B cell (primary cell): ENCODE results near the gene IGF2BP1. TPM values are rescaled to one million over a fixed set of nuclear protein-coding genes. Genes with fewer than 3 reads are reported as not detected.

ENCODE experiments used
- ATAC-seq: fragments of 200-7000 bp; cut with Tn5 transposase; one replicate; pipeline ENCODE4 v1.10.0; 2021; ENCODE audit warnings: low read depth, mild to moderate bottlenecking, moderate number of reproducible peaks, moderate library complexity
- CTCF ChIA-PET: fragments of 350-600 bp; sonication (Branson Sonifier 250); formaldehyde crosslinking; loops from one replicate; lab custom pipeline; 2021; ENCODE audit warnings: antibody characterized with exemption, inconsistent platforms; lab: Charles Lee
- POLR2A ChIA-PET: fragments of 350-600 bp; sonication (Branson Sonifier 250); formaldehyde crosslinking; loops from one replicate; lab custom pipeline; 2021; ENCODE audit warnings: antibody characterized with exemption; lab: Charles Lee
- DNase-seq: peaks from one replicate; pipeline ENCODE4 v3.0.0; 2013
- H2AFZ ChIP-seq: 2 replicates; pipeline ENCODE4 v1.6.1; 2012; ENCODE audit warnings: mild to moderate bottlenecking, low read depth, low read length; ENCODE audit not compliant: insufficient read depth, poor library complexity, severe bottlenecking
- H3K27ac ChIP-seq, 2 donors: 1 replicate in 1 of 2; 2 replicates in 1 of 2; pipeline ENCODE4 v1.5.1; 2012 to 2013; ENCODE audit warnings: low read length in 2 of 2, mild to moderate bottlenecking in 2 of 2, moderate library complexity in 1 of 2
- H3K27me3 ChIP-seq, 4 experiments: fragments of 200-600 bp in 1 of 4; sonication (generic) in 1 of 4; replicated peaks in 1 of 4; 1 replicate in 2 of 4; 2 replicates in 2 of 4; pipeline versions ENCODE4 v1.6.1 to v1.7.0; 2013 to 2016; ENCODE audit warnings: low read length in 3 of 4, mild to moderate bottlenecking in 2 of 4, mixed read lengths in 1 of 4, moderate library complexity in 1 of 4; ENCODE audit not compliant: insufficient read depth in 4 of 4, control insufficient read depth in 3 of 4; ENCODE audit errors: control extremely low read depth in 1 of 4
- H3K36me3 ChIP-seq, 2 experiments: replicated peaks in 1 of 2; 1 replicate in 1 of 2; 2 replicates in 1 of 2; pipeline versions ENCODE4 v1.6.1 to v1.7.1; 2013; ENCODE audit warnings: low read length in 1 of 2; ENCODE audit not compliant: insufficient read depth in 2 of 2, control insufficient read depth in 1 of 2; ENCODE audit errors: control extremely low read depth in 1 of 2, extremely low read depth in 1 of 2
- H3K4me1 ChIP-seq, 2 donors: fragments of 200-600 bp in 1 of 2; sonication (generic) in 1 of 2; 1 replicate in 1 of 2; 2 replicates in 1 of 2; pipeline versions ENCODE4 v1.5.1 to v1.6.1; 2013 to 2017; ENCODE audit warnings: low read length in 2 of 2; ENCODE audit not compliant: control insufficient read depth in 2 of 2, insufficient read depth in 2 of 2
- H3K4me2 ChIP-seq: replicated peaks from 2 replicates; pipeline ENCODE3; 2012; ENCODE audit warnings: mild to moderate bottlenecking, low read depth, low read length; ENCODE audit not compliant: poor library complexity, severe bottlenecking
- H3K4me3 ChIP-seq, 5 experiments: fragments of 200-600 bp in 1 of 5; sonication (generic) in 1 of 5; 1 replicate in 3 of 5; 2 replicates in 2 of 5; pipeline versions ENCODE4 v1.5.1 to v1.7.0; 2011 to 2016; ENCODE audit warnings: low read length in 4 of 5, mild to moderate bottlenecking in 4 of 5, low read depth in 2 of 5, control low read depth in 1 of 5, moderate library complexity in 1 of 5; ENCODE audit not compliant: insufficient read depth in 1 of 5; ENCODE audit errors: control extremely low read depth in 1 of 5, extremely low read depth in 1 of 5
- H3K79me2 ChIP-seq: fragments of 200-600 bp; sonication (generic); one replicate; pipeline ENCODE4 v1.6.0; 2016; ENCODE audit warnings: low read length; ENCODE audit not compliant: control insufficient read depth, insufficient read depth
- H3K9ac ChIP-seq: fragments of 200-600 bp; sonication (generic); 2 replicates; pipeline ENCODE4 v1.6.1; 2017; ENCODE audit warnings: mild to moderate bottlenecking, low read length, moderate library complexity
- H3K9me3 ChIP-seq, 3 donors: one replicate each; pipeline versions ENCODE4 v1.6.1 to v1.7.1; 2013; ENCODE audit warnings: low read length in 2 of 3; ENCODE audit not compliant: control insufficient read depth in 2 of 3, insufficient read depth in 1 of 3; ENCODE audit errors: control extremely low read depth in 1 of 3
- H4K20me1 ChIP-seq: 2 replicates; pipeline ENCODE4 v1.6.0; 2012; ENCODE audit warnings: mild to moderate bottlenecking, low read length; ENCODE audit not compliant: insufficient read depth, control insufficient read depth, poor library complexity, severe bottlenecking
- H3K27ac Mint-ChIP-seq: one replicate; pipeline ENCODE4 v1.8.0; 2021; ENCODE audit warnings: mixed read lengths
- H3K27me3 Mint-ChIP-seq: one replicate; pipeline ENCODE4 v1.8.0; 2021; ENCODE audit warnings: mixed read lengths
- H3K4me1 Mint-ChIP-seq: one replicate; pipeline ENCODE4 v1.8.0; 2021; ENCODE audit warnings: mixed read lengths
- H3K4me3 Mint-ChIP-seq: one replicate; pipeline ENCODE4 v1.8.0; 2021; ENCODE audit warnings: mixed read lengths
- H3K9me3 Mint-ChIP-seq: one replicate; pipeline ENCODE4 v1.8.0; 2022; ENCODE audit warnings: mixed read lengths; ENCODE audit not compliant: insufficient read depth
- CTCF ChIP-seq: fragments of 200-600 bp; IDR thresholded peaks from one replicate; pipeline ENCODE4 v1.8.0; 2022; ENCODE audit warnings: antibody characterized with exemption, mild to moderate bottlenecking
- EZH2 ChIP-seq: IDR thresholded peaks from 2 replicates; pipeline ENCODE4 v1.6.1; 2012; ENCODE audit warnings: borderline replicate concordance, low read depth, mild to moderate bottlenecking, moderate library complexity, low read length; ENCODE audit not compliant: insufficient read depth, poor library complexity, severe bottlenecking
- WGBS: methylation state at CpG from one replicate; pipeline ENCODE4 v1.1.5; 2013; ENCODE audit warnings: missing lambda C conversion rate; ENCODE audit not compliant: insufficient coverage; 5-methylcytosine and 5-hydroxymethylcytosine counted together
- intact Hi-C: fragments of 100-400 bp; cut with micrococcal nuclease; formaldehyde crosslinking; loops from one replicate; pipeline ENCODE4 v1.10.0; 2022
- polyA plus RNA-seq: library from polyadenylated mRNA; depleted of rRNA; stranded (reverse); fragments of >200 nt; gene quantifications from 2 replicates; pipeline ENCODE4 v1.2.3, GENCODE V29; 2012
- total RNA-seq, 2 donors: library from RNA; stranded (reverse); fragments of 120-200 nt in 1 of 2; gene quantifications; 1 replicate in 1 of 2; 2 replicates in 1 of 2; pipeline versions ENCODE4 v1.2.3 to v1.2.4, GENCODE V29; 2013 to 2022

Gene IGF2BP1
- total and polyA plus RNA-seq, 2 donors (not counting 1 experiment from before 2014, with no cell fraction given): not detected

DNA sequence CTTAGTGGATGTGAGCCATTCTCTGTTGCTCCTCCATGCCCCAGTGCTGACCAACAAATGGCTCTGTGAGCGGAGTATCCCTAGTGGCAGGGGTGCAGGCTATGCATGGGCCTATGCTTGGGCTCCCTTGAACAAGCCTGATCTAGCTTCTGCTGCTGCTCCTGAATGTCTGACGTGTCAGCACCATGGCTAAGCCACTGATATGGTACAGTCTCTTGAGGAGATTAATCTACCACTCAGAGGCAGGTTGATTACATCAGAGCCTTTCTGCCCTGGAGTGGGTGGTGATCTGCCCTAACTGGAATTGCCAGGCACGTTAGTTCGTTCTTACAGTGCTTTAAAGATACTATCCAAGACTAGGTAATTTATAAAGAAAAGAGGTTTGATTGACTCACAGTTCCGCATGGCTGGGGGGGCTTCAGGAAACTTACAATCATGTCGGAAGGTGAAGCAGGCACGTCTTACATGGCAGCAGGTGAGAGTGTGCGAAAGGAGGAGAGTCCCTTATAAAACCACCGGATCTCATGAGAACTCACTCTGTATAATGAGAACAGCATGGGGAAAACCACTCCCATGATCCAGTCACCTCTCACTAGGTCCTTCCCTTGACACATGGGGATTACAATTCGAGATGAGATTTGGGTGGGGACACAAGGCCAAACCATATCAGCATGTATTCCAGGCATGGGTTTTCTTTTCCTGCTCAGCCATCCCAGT is 93.9 kb downstream of the IGF2BP1 start:
- H3K79me2 ChIP-seq: no peaks in the 10 kb centered on the region
- intact Hi-C loops: no loop called here
- POLR2A ChIA-PET: no interaction called here
- H3K27ac Mint-ChIP-seq: no peak overlapping the region
- no peaks in the 10 kb centered on the region for H3K4me1 Mint-ChIP-seq
- H4K20me1 ChIP-seq: no peaks in the 10 kb centered on the region
- no peaks in the 10 kb centered on the region for H3K36me3 ChIP-seq
- ATAC-seq (no peak), DNase-seq (no peak)
- H2AFZ ChIP-seq: no peak overlapping the region
- H3K27ac ChIP-seq: no peak overlapping the region
- H3K9me3 Mint-ChIP-seq: no peaks in the 10 kb centered on the region
- H3K4me1 ChIP-seq: no peaks in the 10 kb centered on the region
- no peak overlapping the region for H3K4me3 Mint-ChIP-seq
- H3K4me3 ChIP-seq: no peak overlapping the region
- peaks cover 0 to 11% (median 0%) of the 10 kb centered on the region in 4 experiments for H3K27me3 ChIP-seq
- 83% methylated on average over 3 of the region's 10 CpGs for WGBS
- H3K4me2 ChIP-seq: no peak overlapping the region
- H3K9ac ChIP-seq: no peak overlapping the region
- H3K27me3 Mint-ChIP-seq: peaks cover 27% of the 10 kb centered on the region
- CTCF ChIA-PET: no interaction called here
- TF ChIP-seq CTCF (no peak), EZH2 (no peak)
- no peaks in the 10 kb centered on the region for H3K9me3 ChIP-seq

- Mint-ChIP-seq H3K4me1 (no peaks in the 10 kb centered on the region), H3K27ac (no peak overlapping the region), H3K9me3 (no peaks in the 10 kb centered on the region), H3K27me3 (peaks cover 11% of the 10 kb centered on the region), H3K4me3 (no peak overlapping the region)
- ATAC-seq (no peak), DNase-seq (no peak)
- Histone ChIP-seq H3K4me3 (no peak overlapping the region), H3K4me1 (no peaks in the 10 kb centered on the region), H3K27me3 (peaks cover 0 to 2% (median 0%) of the 10 kb centered on the region in 4 experiments), H4K20me1 (no peaks in the 10 kb centered on the region), H2AFZ (no peak overlapping the region), H3K36me3 (no peaks in the 10 kb centered on the region), H3K79me2 (no peaks in the 10 kb centered on the region), H3K27ac (no peak overlapping the region), H3K4me2 (no peak overlapping the region), H3K9ac (no peak overlapping the region), H3K9me3 (no peaks in the 10 kb centered on the region)
- CTCF ChIA-PET: no interaction called here
- WGBS: 83% methylated on average over 1 of the region's 10 CpGs
- TF ChIP-seq EZH2 (no peak), CTCF (no peak)
- intact Hi-C loops: no loop called here
- POLR2A ChIA-PET: no interaction called here
Observed at GRCh38 chr17:49093131-49093530, 95.9 kb downstream of the IGF2BP1 start.
